H1 (cell line): ENCODE results near the gene WDR81. TPM values are rescaled to one million over a fixed set of nuclear protein-coding genes. Genes with fewer than 3 reads are reported as not detected.

Source experiments
- CTCF ChIA-PET: fragments of 300-600 bp; sonication (Branson Sonifier 250); formaldehyde crosslinking; loops from one replicate; lab custom pipeline; 2021; ENCODE audit not compliant: partially characterized antibody; lab: Charles Lee
- POLR2A ChIA-PET: fragments of 300-600 bp; sonication (Branson Sonifier 250); formaldehyde crosslinking; loops from one replicate; lab custom pipeline; 2021; ENCODE audit warnings: inconsistent platforms; ENCODE audit not compliant: partially characterized antibody; lab: Charles Lee
- DNase-seq, 2 experiments: peaks; one replicate each; pipeline versions ENCODE4 v3.0.0 to v3.0.0-alpha.2; 2010 to 2022; ENCODE audit warnings: low spot score in 2 of 2, low read depth in 1 of 2, mixed read lengths in 1 of 2
- FAIRE-seq: peaks from 2 replicates; lab custom pipeline; 2011; peaks lifted over from hg19 to GRCh38; lab: Jason Lieb, UNC
- H2AFZ ChIP-seq: 2 replicates; pipeline ENCODE4 v1.8.1; 2012; ENCODE audit warnings: low read length, inconsistent platforms
- H2AK5ac ChIP-seq: 2 replicates; pipeline ENCODE4 v1.6.1; 2013; ENCODE audit warnings: low read depth, low read length
- H2BK120ac ChIP-seq: replicated peaks from 2 replicates; pipeline ENCODE3; 2013; ENCODE audit warnings: low read depth, low read length, inconsistent platforms
- H2BK12ac ChIP-seq: 2 replicates; pipeline ENCODE4 v1.6.1; 2013; ENCODE audit warnings: low read depth, low read length
- H2BK15ac ChIP-seq: 2 replicates; pipeline ENCODE4 v1.6.1; 2013; ENCODE audit warnings: low read length
- H2BK20ac ChIP-seq: 2 replicates; pipeline ENCODE4 v1.6.1; 2013; ENCODE audit warnings: low read length
- H2BK5ac ChIP-seq: 2 replicates; pipeline ENCODE4 v1.6.1; 2013; ENCODE audit warnings: low read depth, low read length
- H3K14ac ChIP-seq: 2 replicates; pipeline ENCODE4 v1.6.1; 2013; ENCODE audit warnings: inconsistent platforms; ENCODE audit not compliant: insufficient read length
- H3K18ac ChIP-seq: 2 replicates; pipeline ENCODE4 v1.6.1; 2013; ENCODE audit warnings: low read length; ENCODE audit errors: extremely low read depth
- H3K23ac ChIP-seq: 2 replicates; pipeline ENCODE4 v1.6.1; 2013; ENCODE audit warnings: inconsistent platforms; ENCODE audit not compliant: insufficient read length
- H3K23me2 ChIP-seq: 2 replicates; pipeline ENCODE4 v1.6.1; 2013; ENCODE audit warnings: low read depth, low read length
- H3K27ac ChIP-seq: 2 replicates; pipeline ENCODE4 v1.6.1; 2011; ENCODE audit warnings: low read depth, low read length, inconsistent platforms
- H3K27me3 ChIP-seq, 4 experiments: replicated peaks in 1 of 4; 1 replicate in 1 of 4; 2 replicates in 3 of 4; pipeline versions ENCODE4 v1.6.1 to v1.8.1; 2011 to 2013; ENCODE audit warnings: low read length in 3 of 4, mild to moderate bottlenecking in 3 of 4, inconsistent platforms in 2 of 4, mixed read lengths in 2 of 4, moderate library complexity in 1 of 4; ENCODE audit not compliant: control insufficient read depth in 3 of 4, insufficient read depth in 3 of 4; ENCODE audit errors: extremely low read depth in 1 of 4
- H3K36me3 ChIP-seq, 4 experiments: 2 replicates each; pipeline versions ENCODE4 v1.6.1 to v1.8.1; 2011 to 2013; ENCODE audit warnings: mild to moderate bottlenecking in 4 of 4, low read length in 3 of 4, moderate library complexity in 2 of 4, control low read depth in 1 of 4, inconsistent platforms in 1 of 4; ENCODE audit not compliant: insufficient read depth in 4 of 4, control insufficient read depth in 2 of 4
- H3K4ac ChIP-seq: replicated peaks from 2 replicates; pipeline ENCODE3; 2013; ENCODE audit warnings: low read length, low read depth, mixed read lengths, inconsistent platforms; ENCODE audit not compliant: insufficient read length
- H3K4me1 ChIP-seq, 4 experiments: replicated peaks in 1 of 4; 1 replicate in 1 of 4; 2 replicates in 3 of 4; pipeline versions ENCODE4 v1.6.1 to v1.8.1; 2011 to 2013; ENCODE audit warnings: low read length in 3 of 4, inconsistent platforms in 2 of 4, mixed read lengths in 1 of 4; ENCODE audit not compliant: insufficient read depth in 4 of 4, control insufficient read depth in 3 of 4
- H3K4me2 ChIP-seq, 2 experiments: 2 replicates each; pipeline versions ENCODE4 v1.6.1 to v1.8.1; 2011 to 2013; ENCODE audit warnings: low read depth in 2 of 2, low read length in 2 of 2, control low read depth in 1 of 2, inconsistent platforms in 1 of 2, mild to moderate bottlenecking in 1 of 2; ENCODE audit not compliant: insufficient read depth in 1 of 2
- H3K4me3 ChIP-seq, 4 experiments: fragments of 200-600, 300-600 bp in 1 of 4; sonication (generic), shearing (Covaris generic), sonication (Bioruptor Twin) in 1 of 4; 2 replicates each; pipeline versions ENCODE4 v1.5.1 to v1.8.1; 2011 to 2016; ENCODE audit warnings: low read length in 4 of 4, low read depth in 3 of 4, control low read depth in 2 of 4, inconsistent platforms in 2 of 4, mild to moderate bottlenecking in 2 of 4, mixed read lengths in 1 of 4, moderate library complexity in 1 of 4; ENCODE audit not compliant: insufficient read depth in 2 of 4; ENCODE audit errors: extremely low read depth in 1 of 4
- H3K56ac ChIP-seq: replicated peaks from 2 replicates; pipeline ENCODE3; 2013; ENCODE audit warnings: low read depth, mild to moderate bottlenecking, mixed read lengths, low read length, inconsistent platforms; ENCODE audit not compliant: insufficient read length
- H3K79me1 ChIP-seq: 2 replicates; pipeline ENCODE4 v1.6.1; 2013; ENCODE audit warnings: low read depth, low read length, control low read depth
- H3K79me2 ChIP-seq, 2 experiments: 2 replicates each; pipeline versions ENCODE4 v1.6.1 to v1.8.1; 2012 to 2013; ENCODE audit warnings: low read length in 2 of 2, mild to moderate bottlenecking in 2 of 2, inconsistent platforms in 1 of 2; ENCODE audit not compliant: insufficient read depth in 2 of 2, control insufficient read depth in 1 of 2
- H3K9ac ChIP-seq, 4 experiments: replicated peaks in 1 of 4; 1 replicate in 1 of 4; 2 replicates in 3 of 4; pipeline versions ENCODE4 v1.6.1 to v1.8.1; 2011 to 2013; ENCODE audit warnings: low read depth in 3 of 4, low read length in 3 of 4, control low read depth in 2 of 4, mild to moderate bottlenecking in 2 of 4, moderate library complexity in 2 of 4, inconsistent platforms in 1 of 4; ENCODE audit errors: extremely low read depth in 1 of 4
- H3K9me3 ChIP-seq, 2 experiments: 2 replicates each; pipeline versions ENCODE4 v1.6.1 to v1.8.1; 2012 to 2013; ENCODE audit warnings: mild to moderate bottlenecking in 2 of 2, moderate library complexity in 2 of 2, control low read depth in 1 of 2, inconsistent platforms in 1 of 2, low read depth in 1 of 2, low read length in 1 of 2, mixed read lengths in 1 of 2; ENCODE audit not compliant: insufficient read depth in 2 of 2
- H4K20me1 ChIP-seq, 2 experiments: replicated peaks in 1 of 2; 2 replicates each; pipeline versions ENCODE3 to v1.8.1; 2011 to 2013; ENCODE audit warnings: inconsistent platforms in 2 of 2, low read length in 2 of 2, mild to moderate bottlenecking in 1 of 2; ENCODE audit not compliant: insufficient read depth in 2 of 2, control insufficient read depth in 1 of 2
- H4K5ac ChIP-seq: 2 replicates; pipeline ENCODE4 v1.6.1; 2013; ENCODE audit warnings: low read length, low read depth, mixed read lengths, inconsistent platforms; ENCODE audit not compliant: insufficient read length
- H4K8ac ChIP-seq: 2 replicates; pipeline ENCODE4 v1.8.0; 2013; ENCODE audit warnings: mild to moderate bottlenecking, moderate library complexity, low read length, inconsistent platforms; ENCODE audit not compliant: insufficient read depth; ENCODE audit errors: extremely low read depth
- H4K91ac ChIP-seq: replicated peaks from 2 replicates; pipeline ENCODE3; 2013; ENCODE audit warnings: low read length, mixed read lengths, inconsistent platforms; ENCODE audit not compliant: insufficient read length
- ATF3 ChIP-seq: IDR thresholded peaks from 2 replicates; pipeline ENCODE4 v1.6.1; 2011; ENCODE audit warnings: low read depth, mild to moderate bottlenecking, low read length; ENCODE audit not compliant: insufficient read depth
- BCL11A ChIP-seq, 2 experiments: IDR thresholded peaks; one replicate each; pipeline ENCODE4 v1.6.1; 2011; ENCODE audit warnings: low read depth in 2 of 2, low read length in 2 of 2, mild to moderate bottlenecking in 2 of 2
- BRCA1 ChIP-seq: IDR thresholded peaks from 2 replicates; pipeline ENCODE4 v1.6.1; 2012; ENCODE audit warnings: low read depth, low read length, improper control_type of control experiment
- CHD1 ChIP-seq: IDR thresholded peaks from 2 replicates; pipeline ENCODE4 v1.6.1; 2012; ENCODE audit warnings: low read depth, low read length, improper control_type of control experiment
- CTBP2 ChIP-seq: IDR thresholded peaks from 2 replicates; pipeline ENCODE4 v1.7.0; 2011; ENCODE audit warnings: borderline replicate concordance, mild to moderate bottlenecking, moderate library complexity, mixed read lengths, low read length; ENCODE audit not compliant: insufficient read depth, insufficient read length
- JUND ChIP-seq: IDR thresholded peaks from 2 replicates; pipeline ENCODE4 v1.6.1; 2011; ENCODE audit warnings: mild to moderate bottlenecking, improper control_type of control experiment, low read length
- KDM1A ChIP-seq: fragments of 200-600, 300-600 bp; sonication (generic); IDR thresholded peaks from 2 replicates; pipeline ENCODE4 v1.7.1; 2016; ENCODE audit warnings: mild to moderate bottlenecking, low read length, borderline replicate concordance
- KDM4A ChIP-seq: IDR thresholded peaks from one replicate; pipeline ENCODE4 v1.7.1; 2012; ENCODE audit warnings: low read depth, mild to moderate bottlenecking, moderate library complexity, low read length, inconsistent platforms; ENCODE audit not compliant: severe bottlenecking
- NANOG ChIP-seq: IDR thresholded peaks from 2 replicates; pipeline ENCODE4 v1.6.1; 2011; ENCODE audit warnings: low read length, low read depth, mild to moderate bottlenecking, inconsistent platforms; ENCODE audit not compliant: insufficient read depth, poor library complexity, severe bottlenecking
- PHF8 ChIP-seq: fragments of 200-600 bp; sonication (generic); conservative IDR thresholded peaks from 2 replicates; pipeline ENCODE4 v1.7.1; 2012; ENCODE audit warnings: low read depth, mild to moderate bottlenecking, inconsistent platforms, low read length, moderate library complexity
- RFX5 ChIP-seq: IDR thresholded peaks from 2 replicates; pipeline ENCODE4 v1.6.1; 2011; ENCODE audit warnings: low read depth, low read length, improper control_type of control experiment, borderline replicate concordance
- SIX5 ChIP-seq: IDR thresholded peaks from 2 replicates; pipeline ENCODE4 v1.6.1; 2011; ENCODE audit warnings: mild to moderate bottlenecking, low read depth, low read length
- TCF12 ChIP-seq: IDR thresholded peaks from 2 replicates; pipeline ENCODE4 v1.6.1; 2011; ENCODE audit warnings: low read depth, mild to moderate bottlenecking, low read length
- WGBS, 2 experiments: shearing (Covaris generic) in 1 of 2; methylation state at CpG; one replicate each; pipeline versions ENCODE4 v1.1.6 to v1.1.7; 2013 to 2015; ENCODE audit warnings: low lambda C conversion rate in 2 of 2, mixed read lengths in 2 of 2, inconsistent platforms in 1 of 2, low coverage in 1 of 2, missing lambda C conversion rate in 1 of 2; ENCODE audit not compliant: insufficient replicate concordance in 2 of 2, insufficient coverage in 1 of 2, insufficient read length in 1 of 2; ENCODE audit errors: extremely low coverage in 1 of 2, missing lambda C conversion rate in 1 of 2; 5-methylcytosine and 5-hydroxymethylcytosine counted together
- polyA plus RNA-seq, 7 experiments: library from polyadenylated mRNA; depleted of rRNA in 3 of 7; stranded (reverse) in 5 of 7; unstranded in 2 of 7; fragments of >200 nt in 5 of 7; fragments of 200-250 nt in 2 of 7; gene quantifications; 1 replicate in 5 of 7; 2 replicates in 1 of 7; 4 replicates in 1 of 7; pipeline versions ENCODE4 v1.2.1 to v1.2.3, GENCODE V29; 2011 to 2013; ENCODE audit warnings: missing spikeins in 2 of 7, mixed read lengths in 2 of 7
- total RNA-seq: library from RNA; stranded (reverse); fragmentation: NEBNext Ultra II Directional; extraction: Animal tissue kit (Norgen Biotek cat#: 25700); gene quantifications from 2 replicates; pipeline ENCODE4 v1.2.1, GENCODE V29; 2021

The WDR81 gene
- total and polyA plus RNA-seq, 2 of the 8 experiments (the other 6 are each of a cell fraction or from before 2014, with no cell fraction given) = 9.1 to 12.3 TPM

GRCh38 chr17:1695365-1695764 is 29.1 kb upstream of the WDR81 start:
- POLR2A ChIA-PET = no interaction called here
- Histone ChIP-seq H4K8ac (no peak overlapping the region), H3K18ac (no peak overlapping the region), H3K79me2 (no peaks in the 10 kb centered on the region), H2BK15ac (no peak overlapping the region), H3K9me3 (peaks cover 0 to 7% of the 10 kb centered on the region in 2 experiments; a peak in 1 of 4 replicates), H3K56ac (no peak overlapping the region), H3K4me2 (no peak overlapping the region), H3K4me1 (no peaks in the 10 kb centered on the region), H3K36me3 (no peaks in the 10 kb centered on the region), H3K4ac (no peak overlapping the region), H4K91ac (no peak overlapping the region), H3K14ac (no peak overlapping the region), H3K23ac (no peak overlapping the region), H2BK12ac (no peak overlapping the region), H2AK5ac (no peak overlapping the region), H2BK20ac (no peak overlapping the region), H3K9ac (no peak overlapping the region), H3K79me1 (no peaks in the 10 kb centered on the region), H3K4me3 (no peak overlapping the region), H2AFZ (no peak overlapping the region), H4K20me1 (no peaks in the 10 kb centered on the region), H2BK5ac (no peak overlapping the region), H3K27me3 (no peaks in the 10 kb centered on the region), H3K23me2 (no peaks in the 10 kb centered on the region), H3K27ac (no peak overlapping the region), H4K5ac (no peak overlapping the region), H2BK120ac (no peak overlapping the region)
- FAIRE-seq (no peak), DNase-seq (no peak)
- 83% methylated on average over 8 of the region's 8 CpGs; no CpG with 5 or more reads in 1 of the 2 experiments for WGBS, 2 experiments
- CTCF ChIA-PET = interaction anchor here (1.0 to 1.1 kb wide), 2 partner anchors 66 to 122 kb away, joined by 3 read pairs; no protein-coding TSS in a partner anchor
- TF ChIP-seq ATF3 (no peak), BCL11A (IDR thresholded peaks at IDR 0.05; ENCODE audit: low read depth in 2 of 2, low read length in 2 of 2) (no peak), CHD1 (no peak), SIX5 (no peak), CTBP2 (no peak), PHF8 (no peak), KDM4A (no peak), JUND (no peak), RFX5 (no peak), KDM1A (no peak), NANOG (no peak), BRCA1 (no peak), TCF12 (no peak)
